Measurements from ENCODE around the gene TUBGCP3. TPM values are rescaled to one million over a fixed set of nuclear protein-coding genes. Genes with fewer than 3 reads are reported as not detected.
A peak's percentile ranks its signal among the peaks of the same experiment; 100 is the strongest.

TUBGCP3 gene
- 35.6 and 37.3 TPM in 2 replicates for total RNA-seq (2021)
- long read RNA-seq, full-length matches to known transcripts, result 135 of 213 reads
- long read RNA-seq, partial matches to known transcripts, result 47 of 213 reads
- long read RNA-seq, other reads (novel, unspliced or antisense), result 31 of 213 reads

- Mint-ChIP-seq H3K4me1 (peaks cover 19 to 21% of the 10 kb centered on the region in 2 experiments), H3K36me3 (ENCODE audit: insufficient read depth in 1 of 3, low read depth in 3 of 3) (peaks cover 0 to 10% (median 5%) of the 10 kb centered on the region in 3 experiments; a peak in 6 of 7 replicates), H3K4me3 (peak within 1 kb of the TSS; percentile 93 to 94), H3K27ac (peak within 1 kb of the TSS; percentile 61 to 95 (median 86); a peak in 5 of 7 replicates), H3K9me3 (no peaks in the 10 kb centered on the region; a peak in 1 of 5 replicates), H3K27me3 (ENCODE audit: low read depth) (peaks cover 26% of the 10 kb centered on the region)
- Histone ChIP-seq H4K20me1 (ENCODE audit: control insufficient read depth, insufficient read depth, insufficient read length) (no peaks in the 10 kb centered on the region), H4K91ac (ENCODE audit: insufficient read length, low read depth, low read length) (peak within 1 kb of the TSS; percentile 46), H3K79me1 (ENCODE audit: insufficient read depth, low read depth, low read length, poor library complexity, severe bottlenecking) (no peaks in the 10 kb centered on the region), H3K9ac (ENCODE audit: extremely low read depth, insufficient read length, low read length) (peak within 1 kb of the TSS; percentile 88), H2AK5ac (ENCODE audit: insufficient read length, low read length) (no peak within 1 kb of the TSS), H3K4me1 (ENCODE audit: insufficient read depth, low read length) (no peaks in the 10 kb centered on the region), H3K23ac (ENCODE audit: insufficient read length, low read depth, low read length) (no peak within 1 kb of the TSS), H2BK15ac (ENCODE audit: low read depth, low read length) (no peak within 1 kb of the TSS), H2AFZ (ENCODE audit: low read length) (no peak within 1 kb of the TSS), H3K79me2 (ENCODE audit: insufficient read depth, low read length) (peaks cover 6% of the 10 kb centered on the region; the same call in 1 of the 2 replicates), H2BK5ac (ENCODE audit: insufficient read length, low read length) (no peak within 1 kb of the TSS), H3K23me2 (ENCODE audit: insufficient read length, low read depth, low read length, poor library complexity, severe bottlenecking) (peaks cover 13% of the 10 kb centered on the region), H3K18ac (ENCODE audit: insufficient read length, low read depth, low read length) (peak within 1 kb of the TSS; percentile 95), H2BK120ac (ENCODE audit: low read depth, low read length, poor library complexity, severe bottlenecking) (peak within 1 kb of the TSS; percentile 74), H2BK12ac (ENCODE audit: insufficient read length, low read depth, low read length) (no peak within 1 kb of the TSS), H2BK20ac (ENCODE audit: low read depth, low read length, poor library complexity, severe bottlenecking) (peak within 1 kb of the TSS; percentile 12), H3K27me3 (ENCODE audit: insufficient read depth, low read length) (no peaks in the 10 kb centered on the region), H3K56ac (ENCODE audit: insufficient read length, low read depth, low read length) (no peak within 1 kb of the TSS), H3K4me2 (ENCODE audit: insufficient read depth, insufficient read length, low read length) (peak within 1 kb of the TSS; percentile 86), H3K14ac (ENCODE audit: insufficient read depth, low read length) (peak within 1 kb of the TSS; percentile 97), H3K4ac (ENCODE audit: low read depth, low read length) (no peak within 1 kb of the TSS; the same call in 1 of the 2 replicates), H4K8ac (replicated peaks; ENCODE audit: insufficient read length, low read depth, low read length) (no peak within 1 kb of the TSS), H3K9me3 (ENCODE audit: control insufficient read depth, low read depth, low read length) (no peaks in the 10 kb centered on the region), H3K27ac (ENCODE audit: insufficient read length, low read depth, low read length) (peak within 1 kb of the TSS; percentile 37), H3T11ph (ENCODE audit: low read length) (no peak within 1 kb of the TSS), H4K5ac (ENCODE audit: insufficient read length, low read depth, low read length) (peak within 1 kb of the TSS; percentile 33)
- WGBS (ENCODE audit: extremely low coverage, insufficient read length, low lambda C conversion rate), result no CpG with 5 or more reads among the region's 77 CpGs
- TF ChIP-seq CTCF (conservative IDR thresholded peaks at IDR 0.05), result no peak; the same call in 2 of the 3 replicates
- peak; percentile 72 for DNase-seq
Observed at GRCh38 chr13:112587764-112588489, at the start of gene TUBGCP3. Gene TUBGCP3 (minus strand): TSS chr13:112588153. CDS start chr13:112587980, 173 bp downstream.

All from H9 (cell line).